Measurements from ENCODE around the gene CACNA1S. TPM values are rescaled to one million over a fixed set of nuclear protein-coding genes. Genes with fewer than 3 reads are reported as not detected.

Gene CACNA1S
- total and polyA plus RNA-seq, 12 donors: under 0.01 to 0.09 (median 0.05) TPM; not detected in 7

- intact Hi-C loops (cut with DNase I): loop anchor here in 1 of 10 donors (10.0 kb wide), 1 partner anchor 80 kb away; no protein-coding TSS in a partner anchor
- H3K36me3 ChIP-seq: peaks cover 0 to 100% (median 20%) of the 10 kb centered on the region in 9 donors
- no peaks in the 10 kb centered on the region for H3K27me3 ChIP-seq
- no peaks in the 10 kb centered on the region for H3K9me3 ChIP-seq
- DNase-seq: no peak
- ATAC-seq: no peak
- peaks cover 0 to 13% (median 0%) of the 10 kb centered on the region in 9 donors for H3K4me1 ChIP-seq
- 78 to 88% methylated on average over 5 of the region's 5 CpGs for WGBS, 2 donors
- H3K4me3 ChIP-seq: no peak overlapping the region
- no peak overlapping the region for H3K27ac ChIP-seq
- TF ChIP-seq CTCF (IDR thresholded peaks at IDR 0.05): no peak
These were observed 32.5 kb upstream of the CACNA1S start for GRCh38 chr1:201144701-201145100.

GRCh38 chr1:201143726-201144635 is 31.8 kb upstream of the CACNA1S start:
- Histone ChIP-seq H3K9me3 (no peaks in the 10 kb centered on the region), H3K36me3 (peaks cover 0 to 100% (median 20%) of the 10 kb centered on the region in 9 donors), H3K27ac (no peak overlapping the region), H3K4me3 (no peak overlapping the region), H3K4me1 (peaks cover 0 to 13% (median 0%) of the 10 kb centered on the region in 9 donors), H3K27me3 (no peaks in the 10 kb centered on the region)
- intact Hi-C loops (cut with DNase I): loop anchor here in 1 of 10 donors (10.0 kb wide), 1 partner anchor 81 kb away; no protein-coding TSS in a partner anchor
- WGBS, 2 donors: 87 to 90% methylated on average over 18 of the region's 18 CpGs
- TF ChIP-seq CTCF (IDR thresholded peaks at IDR 0.05): no peak
- ATAC-seq (no peak), DNase-seq (no peak)

- Histone ChIP-seq H3K27me3 (no peaks in the 10 kb centered on the region), H3K9me3 (no peaks in the 10 kb centered on the region), H3K27ac (no peak overlapping the region), H3K4me3 (no peak overlapping the region), H3K36me3 (peaks cover 0 to 100% (median 20%) of the 10 kb centered on the region in 9 donors), H3K4me1 (peaks cover 0 to 17% (median 0%) of the 10 kb centered on the region in 9 donors)
- TF ChIP-seq CTCF (IDR thresholded peaks at IDR 0.05): no peak
- ATAC-seq: no peak
- intact Hi-C loops (cut with DNase I): loop anchor here in 1 of 10 donors (10.0 kb wide), 1 partner anchor 82 kb away; no protein-coding TSS in a partner anchor
- 83 to 85% methylated on average over 16 of the region's 16 CpGs for WGBS, 2 donors
- no peak for DNase-seq
These were observed 30.9 kb upstream of the CACNA1S start for GRCh38 chr1:201142849-201143725.
